GM12878 (cell line): ENCODE results near the gene EFNA3. TPM values are rescaled to one million over a fixed set of nuclear protein-coding genes. Genes with fewer than 3 reads are reported as not detected.

Experiments
- ATAC-seq: fragments of 200-7000 bp; cut with Tn5 transposase; 3 replicates; pipeline ENCODE4 v1.9.1; 2020; ENCODE audit warnings: mild to moderate bottlenecking, moderate library complexity
- BruUV-seq: library from RNA; stranded (reverse); fragments of 400-500 nt; replicated peaks from 2 replicates; lab custom pipeline; 2021; lab: Mats Ljungman, UMichigan
- CTCF ChIA-PET: fragments of 300-600 bp; sonication (Branson Sonifier 250); formaldehyde crosslinking; extraction: SDS; loops from one replicate; lab custom pipeline; 2021; ENCODE audit warnings: inconsistent platforms; lab: Yijun Ruan, JAX
- POLR2A ChIA-PET: fragments of 350-600 bp; formaldehyde crosslinking; extraction: SDS; loops from one replicate; lab custom pipeline; 2021; ENCODE audit warnings: inconsistent platforms; lab: Charles Lee
- RAD21 ChIA-PET: fragments of 300-600 bp; sonication (Branson Sonifier 250); formaldehyde crosslinking; loops from one replicate; lab custom pipeline; 2023; ENCODE audit warnings: antibody characterized with exemption; ENCODE audit not compliant: unreplicated experiment; lab: Charles Lee
- SMC1A ChIA-PET: fragments of 300-600 bp; sonication (Branson Sonifier 250); formaldehyde crosslinking; loops from one replicate; lab custom pipeline; 2023; ENCODE audit not compliant: unreplicated experiment, uncharacterized antibody; lab: Charles Lee
- DNase-seq: peaks from one replicate; pipeline ENCODE4 v3.0.0-alpha.2; 2011; ENCODE audit warnings: low read depth, low spot score
- FAIRE-seq: peaks from 3 replicates; lab custom pipeline; 2011; peaks lifted over from hg19 to GRCh38; lab: Jason Lieb, UNC
- H2AFZ ChIP-seq: 2 replicates; pipeline ENCODE4 v1.6.0; 2011; ENCODE audit warnings: low read depth, low read length, control low read depth; ENCODE audit not compliant: control insufficient read depth
- H3K27ac ChIP-seq: 2 replicates; pipeline ENCODE4 v1.5.1; 2011; ENCODE audit warnings: control low read depth; ENCODE audit not compliant: control insufficient read depth, insufficient read depth
- H3K27me3 ChIP-seq, 2 experiments: replicated peaks in 1 of 2; 2 replicates each; pipeline versions ENCODE4 v1.6.0 to v1.6.1; 2011; ENCODE audit warnings: low read length in 1 of 2; ENCODE audit not compliant: control insufficient read depth in 2 of 2, insufficient read depth in 2 of 2
- H3K36me3 ChIP-seq, 2 experiments: 2 replicates each; pipeline ENCODE4 v1.5.1; 2011; ENCODE audit warnings: low read length in 1 of 2; ENCODE audit not compliant: control insufficient read depth in 2 of 2, insufficient read depth in 2 of 2
- H3K4me1 ChIP-seq: 2 replicates; pipeline ENCODE4 v1.6.1; 2011; ENCODE audit warnings: mild to moderate bottlenecking, low read length, moderate library complexity, mixed read lengths; ENCODE audit not compliant: control insufficient read depth, insufficient read depth
- H3K4me2 ChIP-seq: 2 replicates; pipeline ENCODE4 v1.6.0; 2011; ENCODE audit warnings: control low read depth; ENCODE audit not compliant: control insufficient read depth, insufficient read depth
- H3K4me3 ChIP-seq: fragments of 200-600 bp; sonication (generic); 2 replicates; pipeline ENCODE4 v1.5.1; 2016
- H3K79me2 ChIP-seq: 2 replicates; pipeline ENCODE4 v1.6.0; 2011; ENCODE audit warnings: low read length; ENCODE audit not compliant: control insufficient read depth, insufficient read depth
- H3K9ac ChIP-seq: 2 replicates; pipeline ENCODE4 v1.8.0; 2011; ENCODE audit warnings: low read length, control low read depth, mixed read lengths; ENCODE audit not compliant: control insufficient read depth, insufficient read depth
- H3K9me3 ChIP-seq: replicated peaks from 3 replicates; pipeline ENCODE4 v1.5.1; 2011; ENCODE audit warnings: mild to moderate bottlenecking, low read length; ENCODE audit not compliant: control insufficient read depth, insufficient read depth
- H4K20me1 ChIP-seq: 2 replicates; pipeline ENCODE4 v1.6.0; 2011; ENCODE audit not compliant: control insufficient read depth, insufficient read depth
- DPF2 ChIP-seq: fragments of 450-650 bp; IDR thresholded peaks from 2 replicates; pipeline ENCODE4 v1.6.1; 2017; ENCODE audit warnings: mild to moderate bottlenecking
- IKZF1 ChIP-seq: fragments of 450-650 bp; conservative IDR thresholded peaks from 2 replicates; pipeline ENCODE4 v1.6.1; 2017; ENCODE audit warnings: antibody characterized with exemption, mild to moderate bottlenecking
- SMAD5 ChIP-seq: IDR thresholded peaks from 2 replicates; pipeline ENCODE4 v1.6.1; 2016; ENCODE audit warnings: antibody characterized with exemption, low read depth
- WGBS: methylation state at CpG from one replicate; pipeline ENCODE4 v1.1.6; 2016; ENCODE audit warnings: low lambda C conversion rate; ENCODE audit not compliant: insufficient replicate concordance, insufficient coverage; ENCODE audit errors: missing lambda C conversion rate; 5-methylcytosine and 5-hydroxymethylcytosine counted together
- in situ Hi-C: fragments of 300-500 bp; cut with MboI; formaldehyde crosslinking; loops from 9 replicates; pipeline ENCODE4 v1.14.3; 2018; ENCODE audit warnings: mixed read lengths
- intact Hi-C: fragments of 100-400 bp; cut with micrococcal nuclease; formaldehyde crosslinking; loops from one replicate; pipeline ENCODE4 v1.14.2; 2022; ENCODE audit not compliant: unreplicated experiment
- polyA plus RNA-seq, 11 experiments: library from polyadenylated mRNA; depleted of rRNA in 4 of 11; unstranded in 6 of 11; stranded (reverse) in 5 of 11; fragments of >200 nt; fragmentation: Nextera tagmentation in 4 of 11; fragmentation: Illumina TruSeq in 1 of 11; extraction: Ambion mirVana in 4 of 11; extraction: Trizol in 1 of 11; gene quantifications; 1 replicate in 1 of 11; 2 replicates in 10 of 11; pipeline versions ENCODE4 v1.2.1 to v1.2.3, GENCODE V29; 2011 to 2016; ENCODE audit warnings: inconsistent platforms in 2 of 11, missing spikeins in 2 of 11, low read depth in 1 of 11
- total RNA-seq, 4 experiments: library from RNA; depleted of rRNA in 3 of 4; stranded (reverse); fragments of >200 nt in 3 of 4; fragmentation: Illumina TruSeq in 1 of 4; extraction: Trizol in 1 of 4; gene quantifications; 2 replicates each; pipeline versions ENCODE4 v1.2.1 to v1.2.3, GENCODE V29; 2013 to 2021

Gene EFNA3
- total and polyA plus RNA-seq, 10 of the 15 experiments (the other 5 are each of a cell fraction or from before 2014, with no cell fraction given), result 0.08 to 5.4 (median 1.1) TPM

DNA sequence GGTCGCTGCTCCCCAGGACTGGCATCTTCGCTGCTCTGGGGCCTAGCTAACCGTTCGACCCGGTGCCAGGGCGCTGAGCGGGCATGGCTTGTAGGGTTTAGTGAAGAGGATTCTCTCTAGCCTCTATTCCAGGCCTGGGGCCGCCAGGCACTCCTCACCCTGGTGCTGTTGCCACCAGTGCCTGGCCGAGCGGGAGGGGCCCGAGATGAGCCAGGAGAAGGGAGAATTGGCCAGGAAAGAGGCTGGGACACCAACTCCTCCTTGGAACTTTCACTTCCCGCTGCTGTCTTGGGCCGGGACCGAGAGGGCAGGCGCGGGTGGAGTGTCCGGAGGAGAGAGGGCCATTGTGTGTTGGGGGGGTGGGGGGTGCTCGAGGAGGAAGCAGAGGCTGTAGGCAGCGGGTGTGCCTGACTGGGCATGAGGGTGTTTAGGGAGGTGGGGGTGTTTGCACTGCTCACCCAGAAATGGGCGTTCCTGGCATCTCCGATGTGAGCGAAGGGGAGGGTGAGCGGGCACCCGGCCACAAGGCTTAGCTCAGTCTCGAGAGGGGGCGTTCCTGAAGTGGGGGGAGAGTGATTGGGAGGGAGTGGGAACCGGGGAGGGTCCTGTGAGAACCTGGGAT, 26.7 kb upstream of the EFNA3 start:
- H3K79me2 ChIP-seq, result no peaks in the 10 kb centered on the region; the same call in 1 of the 2 replicates
- CTCF ChIA-PET, result interaction anchor here (0.9 to 3.7 kb wide), 11 partner anchors 9 to 492 kb away, joined by 3 to 27 read pairs (median 6); partner anchors contain the start of gene KRTCAP2
- POLR2A ChIA-PET, result interaction anchor here (1.1 to 1.7 kb wide), 4 partner anchors 35 to 182 kb away, joined by 3 to 8 read pairs (median 6); partner anchors contain the start of gene KCNN3
- peak overlapping the region; percentile 70 for H2AFZ ChIP-seq
- SMC1A ChIA-PET, result interaction anchor here (1.5 to 2.4 kb wide), 2 partner anchors 10 to 33 kb away, joined by 3 to 12 read pairs; no protein-coding TSS in a partner anchor
- peaks cover 13% of the 10 kb centered on the region for H3K4me1 ChIP-seq
- in situ Hi-C loops, result no loop called here
- H3K27ac ChIP-seq, result no peak overlapping the region
- RAD21 ChIA-PET, result interaction anchor here (0.5 to 2.7 kb wide), 9 partner anchors 8 to 571 kb away, joined by 3 to 16 read pairs (median 5); partner anchors contain the start of gene PBXIP1
- peak overlapping the region; percentile 96 for H3K4me2 ChIP-seq
- FAIRE-seq, result no peak
- H3K27me3 ChIP-seq, result no peaks in the 10 kb centered on the region
- intact Hi-C loops, result no loop called here
- BruUV-seq, result no TSS peak
- no peaks in the 10 kb centered on the region for H4K20me1 ChIP-seq
- H3K9ac ChIP-seq, result peak overlapping the region; percentile 65
- H3K4me3 ChIP-seq, result peak overlapping the region; percentile 91
- no peaks in the 10 kb centered on the region for H3K36me3 ChIP-seq
- DNase-seq, result no peak
- TF ChIP-seq SMAD5 (no peak), IKZF1 (0 out of 2 replicates have a peak, but pooled peaks have one; percentile 28), DPF2 (0 out of 2 replicates have a peak, but pooled peaks have one; percentile 14)
- H3K9me3 ChIP-seq, result no peaks in the 10 kb centered on the region
- peak; percentile 56 for ATAC-seq
- 2% methylated on average over 26 of the region's 27 CpGs for WGBS
